ENCODE measurements around the gene DNAH11. TPM values are rescaled to one million over a fixed set of nuclear protein-coding genes. Genes with fewer than 3 reads are reported as not detected.

The DNAH11 gene
- total and polyA plus RNA-seq, 2 of the 13 experiments (the other 11 are each of a cell fraction or from before 2014, with no cell fraction given) = not detected

- TF ChIP-seq LRRFIP1 (CRISPR knock-in tag; conservative IDR thresholded peaks at IDR 0.05) = no peak
- no peak for TF ChIP-seq ZBTB10 (CRISPR knock-in tag; IDR thresholded peaks at IDR 0.05; ENCODE audit: borderline replicate concordance)
- TF ChIP-seq RERE (CRISPR knock-in tag; IDR thresholded peaks at IDR 0.05; ENCODE audit: low read depth) = no peak
- no peak for TF ChIP-seq KLF6 (CRISPR knock-in tag; IDR thresholded peaks at IDR 0.05)
- TF ChIP-seq ZNF609 (CRISPR knock-in tag; IDR thresholded peaks at IDR 0.05; ENCODE audit: borderline replicate concordance) = no peak
- no peak for TF ChIP-seq CEBPG (CRISPR knock-in tag; IDR thresholded peaks at IDR 0.05)
- TF ChIP-seq HNF4G (IDR thresholded peaks at IDR 0.05; ENCODE audit: borderline replicate concordance, low read depth, low read length) = no peak
- no peak for TF ChIP-seq HNF4G (CRISPR knock-in tag; IDR thresholded peaks at IDR 0.05; ENCODE audit: borderline replicate concordance, low read depth)
These were observed 179.5 kb downstream of the DNAH11 start (continued) for GRCh38 chr7:21722371-21722770.

All from HepG2 (cell line).